SK-N-SH (cell line): ENCODE data around the gene SLAMF7. TPM values are rescaled to one million over a fixed set of nuclear protein-coding genes. Genes with fewer than 3 reads are reported as not detected.

Experiments used
- CTCF ChIA-PET: fragments of 300-600, 350-600 bp; formaldehyde crosslinking; extraction: SDS; loops from one replicate; lab custom pipeline; 2021; lab: Yijun Ruan, JAX
- POLR2A ChIA-PET: fragments of 350-600 bp; sonication (Branson Sonifier 250); formaldehyde crosslinking; extraction: SDS; loops from one replicate; lab custom pipeline; 2020; ENCODE audit warnings: antibody characterized with exemption, inconsistent platforms; lab: Yijun Ruan, JAX
- DNase-seq: peaks from one replicate; pipeline ENCODE4 v3.0.0; 2012
- H2AFZ ChIP-seq: fragments of 200-600 bp; sonication (generic); 2 replicates; pipeline ENCODE4 v1.8.1; 2016; ENCODE audit warnings: antibody characterized with exemption, mild to moderate bottlenecking, low read depth
- H3F3A ChIP-seq: fragments of 200-600 bp; sonication (generic); replicated peaks from 2 replicates; pipeline ENCODE3; 2016; ENCODE audit warnings: antibody characterized with exemption, mild to moderate bottlenecking; ENCODE audit not compliant: insufficient read depth
- H3K27ac ChIP-seq, 2 experiments: fragments of 200-500 bp in 1 of 2; fragments of 200-600 bp in 1 of 2; sonication (Bioruptor generic) in 1 of 2; sonication (generic), shearing (Covaris generic) in 1 of 2; 2 replicates each; pipeline versions ENCODE4 v1.5.1 to v1.6.1; 2014 to 2016; ENCODE audit warnings: low read depth in 2 of 2, inconsistent platforms in 1 of 2, low read length in 1 of 2, mild to moderate bottlenecking in 1 of 2, mixed read lengths in 1 of 2
- H3K27me3 ChIP-seq: fragments of 200-600 bp; sonication (generic), shearing (Covaris generic); 2 replicates; pipeline ENCODE4 v1.6.1; 2016; ENCODE audit warnings: mixed run types; ENCODE audit not compliant: insufficient read depth
- H3K36me3 ChIP-seq, 2 experiments: fragments of 200-500 bp in 1 of 2; fragments of 200-600 bp in 1 of 2; sonication (Bioruptor generic) in 1 of 2; sonication (generic) in 1 of 2; replicated peaks in 1 of 2; 2 replicates each; pipeline versions ENCODE3 to v1.5.1; 2014 to 2016; ENCODE audit warnings: low read length in 1 of 2, mild to moderate bottlenecking in 1 of 2; ENCODE audit not compliant: insufficient read depth in 2 of 2, control insufficient read depth in 1 of 2
- H3K4me1 ChIP-seq, 2 experiments: fragments of 200-500 bp in 1 of 2; fragments of 200-600 bp in 1 of 2; sonication (Bioruptor generic) in 1 of 2; sonication (generic), shearing (Covaris generic) in 1 of 2; 2 replicates each; pipeline versions ENCODE4 v1.5.1 to v1.6.1; 2014 to 2016; ENCODE audit warnings: low read depth in 1 of 2, low read length in 1 of 2, mixed run types in 1 of 2; ENCODE audit not compliant: insufficient read depth in 2 of 2, control insufficient read depth in 1 of 2
- H3K4me2 ChIP-seq: fragments of 200-600 bp; sonication (generic), shearing (Covaris generic); 2 replicates; pipeline ENCODE4 v1.6.1; 2017; ENCODE audit warnings: mixed run types
- H3K4me3 ChIP-seq, 2 experiments: fragments of 200-500 bp in 1 of 2; fragments of 200-600 bp in 1 of 2; sonication (Bioruptor generic) in 1 of 2; sonication (generic), shearing (Covaris generic) in 1 of 2; 2 replicates each; pipeline versions ENCODE4 v1.5.1 to v1.8.1; 2014 to 2016; ENCODE audit warnings: low read depth in 2 of 2, inconsistent platforms in 1 of 2, low read length in 1 of 2, mild to moderate bottlenecking in 1 of 2, mixed read lengths in 1 of 2, moderate library complexity in 1 of 2
- H3K79me2 ChIP-seq: fragments of 200-600 bp; sonication (generic); 2 replicates; pipeline ENCODE4 v1.8.1; 2017; ENCODE audit warnings: mild to moderate bottlenecking; ENCODE audit not compliant: insufficient read depth
- H3K9ac ChIP-seq: fragments of 200-600 bp; sonication (generic); 2 replicates; pipeline ENCODE4 v1.6.1; 2017; ENCODE audit warnings: mixed run types
- H3K9me2 ChIP-seq: fragments of 200-600 bp; sonication (generic); 2 replicates; pipeline ENCODE4 v1.6.1; 2017; ENCODE audit warnings: mixed run types
- H3K9me3 ChIP-seq: fragments of 200-600 bp; sonication (generic); 2 replicates; pipeline ENCODE4 v1.6.1; 2017; ENCODE audit warnings: mixed run types, mild to moderate bottlenecking, moderate library complexity
- H4K20me1 ChIP-seq: fragments of 200-600 bp; sonication (generic); 2 replicates; pipeline ENCODE4 v1.6.1; 2017; ENCODE audit warnings: mild to moderate bottlenecking, mixed run types; ENCODE audit not compliant: insufficient read depth
- CHD2 ChIP-seq: fragments of 150-350 bp; IDR thresholded peaks from 2 replicates; pipeline ENCODE4 v1.6.1; 2018; ENCODE audit warnings: low read length; ENCODE audit not compliant: partially characterized antibody
- CTCF ChIP-seq: fragments of 200-600 bp; sonication (generic); IDR thresholded peaks from 2 replicates; pipeline ENCODE4 v1.6.1; 2017; ENCODE audit warnings: antibody characterized with exemption, mild to moderate bottlenecking, moderate library complexity
- ELF1 ChIP-seq: IDR thresholded peaks from 2 replicates; pipeline ENCODE4 v1.4.0; 2012
- FOSL2 ChIP-seq: IDR thresholded peaks from 2 replicates; pipeline ENCODE4 v1.4.0; 2012; ENCODE audit warnings: low read depth, mild to moderate bottlenecking, moderate library complexity, borderline replicate concordance
- FOXM1 ChIP-seq: IDR thresholded peaks from 2 replicates; pipeline ENCODE4 v1.4.0; 2012; ENCODE audit warnings: low read depth, mild to moderate bottlenecking
- GABPA ChIP-seq: IDR thresholded peaks from 2 replicates; pipeline ENCODE4 v1.4.0; 2012; ENCODE audit warnings: low read depth, mild to moderate bottlenecking
- IRF3 ChIP-seq: fragments of 150-350 bp; IDR thresholded peaks from 2 replicates; pipeline ENCODE4 v1.6.1; 2016; ENCODE audit warnings: mild to moderate bottlenecking, low read depth, low read length
- MEF2A ChIP-seq: IDR thresholded peaks from 2 replicates; pipeline ENCODE4 v1.4.0; 2012; ENCODE audit warnings: low read depth, borderline replicate concordance
- NRF1 ChIP-seq: IDR thresholded peaks from 2 replicates; pipeline ENCODE4 v1.6.1; 2012; ENCODE audit warnings: low read depth, mild to moderate bottlenecking, low read length
- PBX3 ChIP-seq: IDR thresholded peaks from 2 replicates; pipeline ENCODE4; 2012
- RXRA ChIP-seq: IDR thresholded peaks from 2 replicates; pipeline ENCODE4 v1.4.0; 2012; ENCODE audit warnings: low read depth, mild to moderate bottlenecking, borderline replicate concordance
- TAF1 ChIP-seq: IDR thresholded peaks from 2 replicates; pipeline ENCODE4 v1.6.1; 2012; ENCODE audit warnings: low read depth, mild to moderate bottlenecking, low read length, moderate library complexity, borderline replicate concordance
- TCF12 ChIP-seq: IDR thresholded peaks from 2 replicates; pipeline ENCODE4 v1.4.0; 2012
- USF1 ChIP-seq: IDR thresholded peaks from 2 replicates; pipeline ENCODE4 v1.4.0; 2012; ENCODE audit warnings: low read depth, borderline replicate concordance
- WGBS: methylation state at CpG from one replicate; pipeline ENCODE4 v1.1.6; 2017; ENCODE audit warnings: low lambda C conversion rate; 5-methylcytosine and 5-hydroxymethylcytosine counted together
- polyA plus RNA-seq, 3 experiments: library from polyadenylated mRNA; depleted of rRNA; stranded (reverse); fragments of >200 nt; gene quantifications; 2 replicates each; pipeline ENCODE4 v1.2.3, GENCODE V29; 2012
- TF ChIP-seq, protein P1 (sequence below): IDR thresholded peaks from 2 replicates; pipeline ENCODE4 v1.4.0; 2012; ENCODE audit warnings: low read depth, borderline replicate concordance
- TF ChIP-seq, protein P2 (sequence below): fragments of 150-350 bp; IDR thresholded peaks from 2 replicates; pipeline ENCODE4 v1.6.1; 2017; ENCODE audit warnings: antibody characterized with exemption, low read length, low read depth, borderline replicate concordance

SLAMF7 gene
- polyA plus RNA-seq, 1 of the 3 experiments (the other 2 are of a cell fraction) = not detected

GRCh38 chr1:160710517-160711252 lies 28.4 kb upstream of the SLAMF7 start:
- peaks cover 14% of the 10 kb centered on the region; the same call in 1 of the 2 replicates for H3K27me3 ChIP-seq

GRCh38 chr1:160711276-160711601 lies 27.8 kb upstream of the SLAMF7 start:
- DNase-seq = no peak
- no peaks in the 10 kb centered on the region for H3K36me3 ChIP-seq
- ChIA-PET POLR2A (no interaction called here), CTCF (no interaction called here)
- H3K27me3 ChIP-seq = peaks cover 14% of the 10 kb centered on the region; the same call in 1 of the 2 replicates
- H3K4me3 ChIP-seq = no peak overlapping the region
- no peak overlapping the region for H3K27ac ChIP-seq
- no peak overlapping the region for H3K9ac ChIP-seq
- no peaks in the 10 kb centered on the region for H3K9me2 ChIP-seq
- H3K79me2 ChIP-seq = no peaks in the 10 kb centered on the region
- WGBS = 0% methylated on average over 2 of the region's 2 CpGs
- no peak overlapping the region for H3K4me2 ChIP-seq
- no peaks in the 10 kb centered on the region for H4K20me1 ChIP-seq
- H3K9me3 ChIP-seq = no peaks in the 10 kb centered on the region
- no peaks in the 10 kb centered on the region for H3K4me1 ChIP-seq
- H2AFZ ChIP-seq = no peak overlapping the region
- H3F3A ChIP-seq = no peaks in the 10 kb centered on the region
- TF ChIP-seq CHD2 (no peak), CTCF (no peak), ELF1 (no peak), PBX3 (no peak), IRF3 (no peak), MEF2A (no peak), TCF12 (no peak)
- TF ChIP-seq, protein P1, sequence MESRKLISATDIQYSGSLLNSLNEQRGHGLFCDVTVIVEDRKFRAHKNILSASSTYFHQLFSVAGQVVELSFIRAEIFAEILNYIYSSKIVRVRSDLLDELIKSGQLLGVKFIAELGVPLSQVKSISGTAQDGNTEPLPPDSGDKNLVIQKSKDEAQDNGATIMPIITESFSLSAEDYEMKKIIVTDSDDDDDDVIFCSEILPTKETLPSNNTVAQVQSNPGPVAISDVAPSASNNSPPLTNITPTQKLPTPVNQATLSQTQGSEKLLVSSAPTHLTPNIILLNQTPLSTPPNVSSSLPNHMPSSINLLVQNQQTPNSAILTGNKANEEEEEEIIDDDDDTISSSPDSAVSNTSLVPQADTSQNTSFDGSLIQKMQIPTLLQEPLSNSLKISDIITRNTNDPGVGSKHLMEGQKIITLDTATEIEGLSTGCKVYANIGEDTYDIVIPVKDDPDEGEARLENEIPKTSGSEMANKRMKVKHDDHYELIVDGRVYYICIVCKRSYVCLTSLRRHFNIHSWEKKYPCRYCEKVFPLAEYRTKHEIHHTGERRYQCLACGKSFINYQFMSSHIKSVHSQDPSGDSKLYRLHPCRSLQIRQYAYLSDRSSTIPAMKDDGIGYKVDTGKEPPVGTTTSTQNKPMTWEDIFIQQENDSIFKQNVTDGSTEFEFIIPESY = no peak

More at GRCh38 chr1:160710517-160711252, 28.4 kb upstream of the SLAMF7 start:
- DNase-seq = no peak
- Histone ChIP-seq H2AFZ (peak overlapping the region; percentile 41; the same call in 1 of the 2 replicates), H3K9ac (no peak overlapping the region), H3K9me2 (no peaks in the 10 kb centered on the region), H3K27ac (no peak overlapping the region), H3K79me2 (no peaks in the 10 kb centered on the region), H3K4me3 (no peak overlapping the region), H4K20me1 (no peaks in the 10 kb centered on the region), H3F3A (no peaks in the 10 kb centered on the region), H3K9me3 (no peaks in the 10 kb centered on the region), H3K4me2 (no peak overlapping the region), H3K4me1 (no peaks in the 10 kb centered on the region), H3K36me3 (no peaks in the 10 kb centered on the region)
- WGBS = 4% methylated on average over 4 of the region's 4 CpGs
- ChIA-PET CTCF (no interaction called here), POLR2A (no interaction called here)
- no peak for TF ChIP-seq FOXM1
- no peak for TF ChIP-seq NRF1
- TF ChIP-seq GABPA = no peak
- TF ChIP-seq, protein P2, sequence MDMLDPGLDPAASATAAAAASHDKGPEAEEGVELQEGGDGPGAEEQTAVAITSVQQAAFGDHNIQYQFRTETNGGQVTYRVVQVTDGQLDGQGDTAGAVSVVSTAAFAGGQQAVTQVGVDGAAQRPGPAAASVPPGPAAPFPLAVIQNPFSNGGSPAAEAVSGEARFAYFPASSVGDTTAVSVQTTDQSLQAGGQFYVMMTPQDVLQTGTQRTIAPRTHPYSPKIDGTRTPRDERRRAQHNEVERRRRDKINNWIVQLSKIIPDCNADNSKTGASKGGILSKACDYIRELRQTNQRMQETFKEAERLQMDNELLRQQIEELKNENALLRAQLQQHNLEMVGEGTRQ = no peak
- no peak for TF ChIP-seq PBX3
- no peak for TF ChIP-seq TAF1
- TF ChIP-seq RXRA = no peak
- TF ChIP-seq ELF1 = no peak
- no peak for TF ChIP-seq FOSL2
- no peak for TF ChIP-seq USF1
- no peak for TF ChIP-seq CHD2
